H9 (cell line): Measurements from ENCODE around the gene SLC30A7. TPM values are rescaled to one million over a fixed set of nuclear protein-coding genes. Genes with fewer than 3 reads are reported as not detected.

Experiments used
- DNase-seq: peaks from one replicate; pipeline ENCODE4 v3.0.0-alpha.2; 2017
- H2AFZ ChIP-seq: one replicate; pipeline ENCODE4 v1.6.1; 2013; ENCODE audit warnings: mild to moderate bottlenecking, low read length, control low read depth, moderate library complexity
- H2AK5ac ChIP-seq: 2 replicates; pipeline ENCODE4 v1.6.1; 2013; ENCODE audit warnings: low read length, control low read depth, mixed read lengths; ENCODE audit not compliant: insufficient read length
- H2BK120ac ChIP-seq: one replicate; pipeline ENCODE4 v1.6.1; 2013; ENCODE audit warnings: low read depth, mild to moderate bottlenecking, low read length, control low read depth, inconsistent platforms; ENCODE audit not compliant: poor library complexity, severe bottlenecking
- H2BK12ac ChIP-seq: 2 replicates; pipeline ENCODE4 v1.6.1; 2013; ENCODE audit warnings: low read length, control low read depth, mixed read lengths, low read depth; ENCODE audit not compliant: insufficient read length
- H2BK15ac ChIP-seq: 2 replicates; pipeline ENCODE4 v1.6.1; 2013; ENCODE audit warnings: low read depth, low read length, control low read depth
- H2BK20ac ChIP-seq: one replicate; pipeline ENCODE4 v1.6.1; 2013; ENCODE audit warnings: low read depth, mild to moderate bottlenecking, low read length, control low read depth, inconsistent platforms; ENCODE audit not compliant: poor library complexity, severe bottlenecking
- H2BK5ac ChIP-seq: 2 replicates; pipeline ENCODE4 v1.6.1; 2013; ENCODE audit warnings: low read length, control low read depth, mixed read lengths; ENCODE audit not compliant: insufficient read length
- H3K14ac ChIP-seq: 2 replicates; pipeline ENCODE4 v1.6.1; 2013; ENCODE audit warnings: low read length, control low read depth; ENCODE audit not compliant: insufficient read depth
- H3K18ac ChIP-seq: 2 replicates; pipeline ENCODE4 v1.6.1; 2013; ENCODE audit warnings: low read depth, mild to moderate bottlenecking, mixed read lengths, low read length, control low read depth; ENCODE audit not compliant: insufficient read length
- H3K23ac ChIP-seq: 2 replicates; pipeline ENCODE4 v1.6.1; 2013; ENCODE audit warnings: low read length, control low read depth, mixed read lengths, low read depth; ENCODE audit not compliant: insufficient read length
- H3K23me2 ChIP-seq: 2 replicates; pipeline ENCODE4 v1.6.1; 2013; ENCODE audit warnings: low read depth, mild to moderate bottlenecking, mixed read lengths, low read length, control low read depth; ENCODE audit not compliant: insufficient read length, poor library complexity, severe bottlenecking
- H3K27ac ChIP-seq: 2 replicates; pipeline ENCODE4 v1.5.1; 2013; ENCODE audit warnings: low read length, control low read depth, mixed read lengths, low read depth; ENCODE audit not compliant: insufficient read length
- H3K27me3 ChIP-seq: 2 replicates; pipeline ENCODE4 v1.6.1; 2013; ENCODE audit warnings: low read length, control low read depth, inconsistent platforms; ENCODE audit not compliant: insufficient read depth
- H3K4ac ChIP-seq: 2 replicates; pipeline ENCODE4 v1.6.1; 2013; ENCODE audit warnings: low read depth, mild to moderate bottlenecking, control low read depth, inconsistent platforms, low read length, moderate library complexity
- H3K4me1 ChIP-seq: 2 replicates; pipeline ENCODE4 v1.6.1; 2013; ENCODE audit warnings: low read length, control low read depth, inconsistent platforms; ENCODE audit not compliant: insufficient read depth
- H3K4me2 ChIP-seq: 2 replicates; pipeline ENCODE4 v1.6.1; 2013; ENCODE audit warnings: low read length, control low read depth, mixed read lengths; ENCODE audit not compliant: insufficient read length, insufficient read depth
- H3K56ac ChIP-seq: 2 replicates; pipeline ENCODE4 v1.6.1; 2013; ENCODE audit warnings: low read depth, mild to moderate bottlenecking, mixed read lengths, low read length, control low read depth; ENCODE audit not compliant: insufficient read length
- H3K79me1 ChIP-seq: 2 replicates; pipeline ENCODE4 v1.6.1; 2013; ENCODE audit warnings: low read depth, mild to moderate bottlenecking, moderate library complexity, low read length, control low read depth, inconsistent platforms; ENCODE audit not compliant: insufficient read depth, poor library complexity, severe bottlenecking
- H3K79me2 ChIP-seq: 2 replicates; pipeline ENCODE4 v1.6.1; 2013; ENCODE audit warnings: low read length, control low read depth, inconsistent platforms; ENCODE audit not compliant: insufficient read depth
- H3K9ac ChIP-seq: 2 replicates; pipeline ENCODE4 v1.6.1; 2013; ENCODE audit warnings: low read length, control low read depth, mixed read lengths; ENCODE audit not compliant: insufficient read length; ENCODE audit errors: extremely low read depth
- H3K9me3 ChIP-seq: one replicate; pipeline ENCODE4 v1.6.1; 2013; ENCODE audit warnings: low read depth, low read length, inconsistent platforms; ENCODE audit not compliant: control insufficient read depth
- H3T11ph ChIP-seq: one replicate; pipeline ENCODE4 v1.6.1; 2013; ENCODE audit warnings: mild to moderate bottlenecking, low read length, control low read depth, inconsistent platforms
- H4K20me1 ChIP-seq: one replicate; pipeline ENCODE4 v1.6.1; 2013; ENCODE audit not compliant: control insufficient read depth, insufficient read length, insufficient read depth
- H4K5ac ChIP-seq: 2 replicates; pipeline ENCODE4 v1.6.1; 2013; ENCODE audit warnings: low read depth, mild to moderate bottlenecking, mixed read lengths, low read length, control low read depth; ENCODE audit not compliant: insufficient read length
- H4K8ac ChIP-seq: replicated peaks from 2 replicates; pipeline ENCODE4 v1.6.1; 2013; ENCODE audit warnings: low read length, control low read depth, mixed read lengths, low read depth; ENCODE audit not compliant: insufficient read length
- H4K91ac ChIP-seq: 2 replicates; pipeline ENCODE4 v1.6.1; 2013; ENCODE audit warnings: low read depth, mild to moderate bottlenecking, moderate library complexity, mixed read lengths, low read length, control low read depth; ENCODE audit not compliant: insufficient read length
- H3K27ac Mint-ChIP-seq, 3 experiments: 2 replicates in 2 of 3; 3 replicates in 1 of 3; pipeline ENCODE4 v1.8.0; 2020 to 2021; ENCODE audit warnings: mixed read lengths in 3 of 3, mild to moderate bottlenecking in 1 of 3, moderate library complexity in 1 of 3
- H3K27me3 Mint-ChIP-seq: 2 replicates; pipeline ENCODE4 v1.8.0; 2021; ENCODE audit warnings: low read depth, mild to moderate bottlenecking, moderate library complexity, mixed read lengths
- H3K36me3 Mint-ChIP-seq, 3 experiments: 2 replicates in 2 of 3; 3 replicates in 1 of 3; pipeline ENCODE4 v1.8.0; 2020 to 2021; ENCODE audit warnings: low read depth in 3 of 3, mixed read lengths in 3 of 3; ENCODE audit not compliant: insufficient read depth in 1 of 3
- H3K4me1 Mint-ChIP-seq, 2 experiments: 2 replicates each; pipeline ENCODE4 v1.8.0; 2020; ENCODE audit warnings: mixed read lengths in 2 of 2
- H3K4me3 Mint-ChIP-seq, 2 experiments: 2 replicates in 1 of 2; 3 replicates in 1 of 2; pipeline ENCODE4 v1.8.0; 2020 to 2021; ENCODE audit warnings: mild to moderate bottlenecking in 2 of 2, mixed read lengths in 2 of 2, moderate library complexity in 1 of 2
- H3K9me3 Mint-ChIP-seq, 2 experiments: 2 replicates in 1 of 2; 3 replicates in 1 of 2; pipeline ENCODE4 v1.8.0; 2020; ENCODE audit warnings: mild to moderate bottlenecking in 2 of 2, mixed read lengths in 2 of 2, moderate library complexity in 1 of 2
- total RNA-seq: library from RNA; stranded (reverse); gene quantifications from 2 replicates; pipeline ENCODE4 v1.2.1, GENCODE V29; 2021
- TF ChIP-seq, protein P1 (sequence below): fragments of 200-600 bp; sonication (generic); conservative IDR thresholded peaks from 3 replicates; pipeline ENCODE4 v1.8.0; 2021; ENCODE audit warnings: antibody characterized with exemption, mild to moderate bottlenecking

The SLC30A7 gene
- total RNA-seq, 1 experiment from 2014 or later, result 25.6 TPM

DNA sequence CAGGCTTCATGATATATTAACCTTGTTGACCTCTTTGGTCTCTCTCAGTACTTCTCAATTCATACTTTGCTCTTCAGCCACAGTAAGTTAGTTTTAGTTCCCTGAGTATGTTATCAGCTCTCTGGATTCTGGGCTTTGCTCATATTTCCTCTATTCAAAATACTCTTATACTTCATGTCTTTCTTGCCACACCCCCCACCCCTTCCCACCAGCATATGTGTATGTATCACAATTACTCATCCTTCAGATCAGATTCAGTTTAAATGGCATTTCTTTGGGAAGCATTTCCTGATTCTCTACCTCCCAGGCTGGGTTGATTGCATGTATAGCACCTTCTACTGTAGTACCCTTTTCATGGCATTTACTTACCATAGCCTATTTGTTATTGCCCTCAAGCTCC, 28.3 kb downstream of the SLC30A7 start:
- Histone ChIP-seq H3K9ac (no peak overlapping the region), H3K56ac (no peak overlapping the region), H3K27me3 (no peaks in the 10 kb centered on the region), H2AK5ac (no peak overlapping the region), H3K79me1 (no peaks in the 10 kb centered on the region), H3K14ac (no peak overlapping the region), H3K18ac (no peak overlapping the region), H3K27ac (no peak overlapping the region), H3K23ac (no peak overlapping the region), H3K4me2 (no peak overlapping the region), H2BK15ac (no peak overlapping the region), H3K4ac (no peak overlapping the region), H3T11ph (no peak overlapping the region), H3K9me3 (no peaks in the 10 kb centered on the region), H3K79me2 (no peaks in the 10 kb centered on the region), H4K20me1 (no peaks in the 10 kb centered on the region), H4K5ac (no peak overlapping the region), H4K91ac (no peak overlapping the region), H2BK5ac (no peak overlapping the region), H3K23me2 (no peaks in the 10 kb centered on the region), H2BK120ac (no peak overlapping the region), H2BK12ac (no peak overlapping the region), H2BK20ac (no peak overlapping the region), H3K4me1 (no peaks in the 10 kb centered on the region), H4K8ac (no peak overlapping the region), H2AFZ (no peak overlapping the region)
- H3K9me3 Mint-ChIP-seq, result 0 out of 5 replicates have a peak, but pooled peaks cover 0 to 2% of the 10 kb centered on the region in 2 experiments
- TF ChIP-seq, protein P1, sequence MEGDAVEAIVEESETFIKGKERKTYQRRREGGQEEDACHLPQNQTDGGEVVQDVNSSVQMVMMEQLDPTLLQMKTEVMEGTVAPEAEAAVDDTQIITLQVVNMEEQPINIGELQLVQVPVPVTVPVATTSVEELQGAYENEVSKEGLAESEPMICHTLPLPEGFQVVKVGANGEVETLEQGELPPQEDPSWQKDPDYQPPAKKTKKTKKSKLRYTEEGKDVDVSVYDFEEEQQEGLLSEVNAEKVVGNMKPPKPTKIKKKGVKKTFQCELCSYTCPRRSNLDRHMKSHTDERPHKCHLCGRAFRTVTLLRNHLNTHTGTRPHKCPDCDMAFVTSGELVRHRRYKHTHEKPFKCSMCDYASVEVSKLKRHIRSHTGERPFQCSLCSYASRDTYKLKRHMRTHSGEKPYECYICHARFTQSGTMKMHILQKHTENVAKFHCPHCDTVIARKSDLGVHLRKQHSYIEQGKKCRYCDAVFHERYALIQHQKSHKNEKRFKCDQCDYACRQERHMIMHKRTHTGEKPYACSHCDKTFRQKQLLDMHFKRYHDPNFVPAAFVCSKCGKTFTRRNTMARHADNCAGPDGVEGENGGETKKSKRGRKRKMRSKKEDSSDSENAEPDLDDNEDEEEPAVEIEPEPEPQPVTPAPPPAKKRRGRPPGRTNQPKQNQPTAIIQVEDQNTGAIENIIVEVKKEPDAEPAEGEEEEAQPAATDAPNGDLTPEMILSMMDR, result no peak
- peaks cover 14 to 36% (median 29%) of the 10 kb centered on the region in 3 experiments for H3K36me3 Mint-ChIP-seq
- H3K4me1 Mint-ChIP-seq, result no peaks in the 10 kb centered on the region
- H3K4me3 Mint-ChIP-seq, result no peak overlapping the region
- no peak for DNase-seq
- no peaks in the 10 kb centered on the region for H3K27me3 Mint-ChIP-seq
- H3K27ac Mint-ChIP-seq, result no peak overlapping the region
